ENCODE measurements around the gene RAMACL. TPM values are rescaled to one million over a fixed set of nuclear protein-coding genes. Genes with fewer than 3 reads are reported as not detected.

RAMACL gene
- total RNA-seq, 1 donor from 2014 or later = 0.70 TPM

GRCh38 chr6:166599205-166599604 lies 12.7 kb upstream of the RAMACL start:
- H3K9me3 Mint-ChIP-seq = peaks cover 6% of the 10 kb centered on the region
- H3K36me3 Mint-ChIP-seq (ENCODE audit: low read depth) = peaks cover 20% of the 10 kb centered on the region
- H3K27me3 Mint-ChIP-seq (ENCODE audit: low read depth) = no peaks in the 10 kb centered on the region
- H3K4me3 Mint-ChIP-seq = no peak overlapping the region
- TF ChIP-seq CTCF (conservative IDR thresholded peaks at IDR 0.05) = no peak
- H3K4me1 Mint-ChIP-seq = peaks cover 31% of the 10 kb centered on the region
- DNase-seq (ENCODE audit: low read depth, low spot score) = no peak
- no peak overlapping the region for H3K27ac Mint-ChIP-seq (ENCODE audit: unreplicated experiment)

GRCh38 chr6:166598441-166599138 lies 12.1 kb upstream of the RAMACL start:
- H3K27me3 Mint-ChIP-seq (ENCODE audit: low read depth) = no peaks in the 10 kb centered on the region
- H3K27ac Mint-ChIP-seq (ENCODE audit: unreplicated experiment) = peak overlapping the region; percentile 41
- no peak for TF ChIP-seq CTCF (conservative IDR thresholded peaks at IDR 0.05)

GRCh38 chr6:166597711-166598440 lies 11.4 kb upstream of the RAMACL start:
- Mint-ChIP-seq H3K9me3 (peaks cover 6% of the 10 kb centered on the region), H3K36me3 (ENCODE audit: low read depth) (peaks cover 14% of the 10 kb centered on the region), H3K27me3 (ENCODE audit: low read depth) (no peaks in the 10 kb centered on the region), H3K27ac (ENCODE audit: unreplicated experiment) (no peak overlapping the region), H3K4me3 (no peak overlapping the region), H3K4me1 (peaks cover 31% of the 10 kb centered on the region)
- no peak for DNase-seq (ENCODE audit: low read depth, low spot score)
- TF ChIP-seq CTCF (conservative IDR thresholded peaks at IDR 0.05) = no peak

More at GRCh38 chr6:166598441-166599138, 12.1 kb upstream of the RAMACL start:
- peaks cover 18% of the 10 kb centered on the region for H3K36me3 Mint-ChIP-seq (ENCODE audit: low read depth)
- no peak overlapping the region for H3K4me3 Mint-ChIP-seq
- DNase-seq (ENCODE audit: low read depth, low spot score) = no peak
- H3K4me1 Mint-ChIP-seq = peaks cover 31% of the 10 kb centered on the region
- H3K9me3 Mint-ChIP-seq = peaks cover 6% of the 10 kb centered on the region

- H3K4me3 Mint-ChIP-seq = no peak overlapping the region
- no peak overlapping the region for H3K27ac Mint-ChIP-seq (ENCODE audit: unreplicated experiment)
- peaks cover under 1% of the 10 kb centered on the region for H3K9me3 Mint-ChIP-seq
- DNase-seq (ENCODE audit: low read depth, low spot score) = no peak
- H3K36me3 Mint-ChIP-seq (ENCODE audit: low read depth) = peaks cover 8% of the 10 kb centered on the region
- no peaks in the 10 kb centered on the region for H3K27me3 Mint-ChIP-seq (ENCODE audit: low read depth)
- H3K4me1 Mint-ChIP-seq = peaks cover 31% of the 10 kb centered on the region
- no peak for TF ChIP-seq CTCF (conservative IDR thresholded peaks at IDR 0.05)
Measured at GRCh38 chr6:166596776-166597507, 10.5 kb upstream of the RAMACL start.

GRCh38 chr6:166595949-166596348 lies 9.5 kb upstream of the RAMACL start:
- H3K36me3 Mint-ChIP-seq (ENCODE audit: low read depth) = peaks cover 7% of the 10 kb centered on the region
- TF ChIP-seq CTCF (conservative IDR thresholded peaks at IDR 0.05) = no peak
- H3K4me1 Mint-ChIP-seq = peaks cover 32% of the 10 kb centered on the region
- no peak for DNase-seq (ENCODE audit: low read depth, low spot score)
- no peaks in the 10 kb centered on the region for H3K9me3 Mint-ChIP-seq
- H3K27me3 Mint-ChIP-seq (ENCODE audit: low read depth) = no peaks in the 10 kb centered on the region
- H3K27ac Mint-ChIP-seq (ENCODE audit: unreplicated experiment) = no peak overlapping the region
- no peak overlapping the region for H3K4me3 Mint-ChIP-seq

Data from neural crest cell (in vitro differentiated cells).